Heart right ventricle (tissue), 16 donors: Measurements from ENCODE around the gene TECPR2. TPM values are rescaled to one million over a fixed set of nuclear protein-coding genes. Genes with fewer than 3 reads are reported as not detected.
"Not testable (repeated sequence)": the region's sequence is repeated elsewhere in the genome, so short reads cannot be mapped to it uniquely, and the experiment has no call there.

Experiments
- ATAC-seq, 8 donors: fragments of 200-7000 bp; cut with Tn5 transposase; one replicate each; pipeline ENCODE4 v1.9.1; 2020; ENCODE audit warnings: mild to moderate bottlenecking in 8 of 8, moderate library complexity in 8 of 8, moderate number of reproducible peaks in 1 of 8
- DNase-seq, 2 donors: peaks; one replicate each; pipeline ENCODE4 v3.0.0-alpha.2; 2020
- H3K27ac ChIP-seq, 10 donors: fragments of 200-600 bp; sonication (generic) in 2 of 10; one replicate each; pipeline versions ENCODE4 v1.5.0 to v1.8.0; 2020 to 2022; ENCODE audit warnings: mild to moderate bottlenecking in 3 of 10
- H3K27me3 ChIP-seq, 7 donors: fragments of 200-600 bp; one replicate each; pipeline ENCODE4 v1.8.0; 2021 to 2022; ENCODE audit warnings: mild to moderate bottlenecking in 2 of 7
- H3K36me3 ChIP-seq, 9 donors: fragments of 200-600 bp; sonication (generic) in 1 of 9; one replicate each; pipeline versions ENCODE4 v1.5.0 to v1.8.0; 2020 to 2022; ENCODE audit warnings: mild to moderate bottlenecking in 2 of 9
- H3K4me1 ChIP-seq, 9 donors: fragments of 200-600 bp; sonication (generic) in 1 of 9; one replicate each; pipeline versions ENCODE4 v1.5.0 to v1.8.0; 2020 to 2022; ENCODE audit warnings: mild to moderate bottlenecking in 4 of 9
- H3K4me3 ChIP-seq, 10 donors: fragments of 200-600 bp; sonication (generic) in 2 of 10; one replicate each; pipeline versions ENCODE4 v1.5.0 to v1.8.0; 2020 to 2022; ENCODE audit warnings: mild to moderate bottlenecking in 7 of 10, moderate library complexity in 2 of 10
- H3K9me3 ChIP-seq, 11 donors: fragments of 200-600 bp in 10 of 11; sonication (generic) in 2 of 11; one replicate each; pipeline versions ENCODE4 v1.5.0 to v1.8.0; 2013 to 2022; ENCODE audit warnings: mild to moderate bottlenecking in 2 of 11, control low read depth in 1 of 11, moderate library complexity in 1 of 11
- CTCF ChIP-seq, 9 donors: fragments of 200-600 bp; sonication (generic) in 2 of 9; IDR thresholded peaks; one replicate each; pipeline versions ENCODE4 v1.5.0 to v1.8.0; 2021 to 2022; ENCODE audit warnings: antibody characterized with exemption in 9 of 9, mild to moderate bottlenecking in 5 of 9, moderate library complexity in 1 of 9
- WGBS, 2 donors: extraction: QIAGEN DNeasy Blood & Tissue Kit; methylation state at CpG; one replicate each; pipeline ENCODE4 v1.1.7; 2013; ENCODE audit warnings: inconsistent platforms in 1 of 2; 5-methylcytosine and 5-hydroxymethylcytosine counted together
- intact Hi-C, 10 donors: fragments of 100-400 bp; cut with DNase I; formaldehyde crosslinking; loops; one replicate each; pipeline versions ENCODE4 v1.11.1 to v1.14.2; 2022
- polyA plus RNA-seq, 2 donors: library from polyadenylated mRNA; stranded (reverse); fragments of 200-250 nt; gene quantifications; one replicate each; pipeline ENCODE4 v1.2.3, GENCODE V29; 2013
- total RNA-seq, 10 donors: library from RNA; stranded (reverse); fragmentation: NEBNext Ultra II Directional in 3 of 10; extraction: Animal tissue kit (Norgen Biotek cat#: 25700) in 3 of 10; gene quantifications; one replicate each; pipeline versions ENCODE4 v1.2.1 to v1.2.4, GENCODE V29; 2021 to 2023
- donor health status: Arrhythmogenic right ventricular cardiomyopathy.
- donor health status: ischemic (EF 13 %, LVEDD 7.1; RV severe dilation, severe dysfunction).
- donor health status: healthy with polysubstance abuse.
- donor health status: DM: no; HTN: yes; CAD: no.
- donor health status: DM: no; HTN: no; CAD: no.
- donor health status: ischemic (EF 25% LVEDD 6.9; RV normal size, moderate dysfunction).
- donor health status: ischemic (EF 25% LVEDD 5.7; RV mildly dilated, moderate dysfunction).
- donor health status: healthy.
- donor health status: DM: yes; HTN: yes; CAD: no.
- donor health status: Ischemic cardiomyopathy.
- donor health status: ischemic (EF 35%, LVEDD 5.7; RV mildly dilated, moderate dysfunction).
- donor health status: nonischemic (EF 11% LVEDD 7.7; RV severe dilation, severe dysfunction).
- donor health status: DM: yes; HTN: yes; CAD: no.
- donor health status: PGD.
- donor health status: ischemic (EF 29% LVEDD 5.4; RV normal size, mild dysfunction).
- donor health status: nonischemic (EF 23%, LVEDD 6.1; RV moderate dilation, normal function).

TECPR2 gene
- total and polyA plus RNA-seq, 12 donors = 6.8 to 34.2 (median 24.8) TPM

- peaks cover 0 to 13% (median 5%) of the 10 kb centered on the region in 9 donors for H3K4me1 ChIP-seq
- no peak for TF ChIP-seq CTCF (IDR thresholded peaks at IDR 0.05)
- H3K36me3 ChIP-seq = no peaks in the 10 kb centered on the region
- H3K27me3 ChIP-seq = no peaks in the 10 kb centered on the region
- DNase-seq (peak in 1 of 2 donors; percentile 27), ATAC-seq (peak in 5 of 8 donors; percentile 2 to 34 (median 13))
- H3K4me3 ChIP-seq = peak overlapping the region; percentile 42 to 94 (median 74)
- 26 to 31% methylated on average over 37 of the region's 37 CpGs for WGBS, 2 donors
- intact Hi-C loops = loop anchor here in 6 of 10 donors (1.0 to 10.0 kb wide), 6 partner anchors 79 to 203 kb away; partner anchors contain the start of genes CINP (in 1 of the 6), TECPR2 (in 1 of the 6) and ZNF839 (in 1 of the 6)
- H3K9me3 ChIP-seq = no peaks in the 10 kb centered on the region
- peak overlapping the region in 8 of 10 donors; percentile 41 to 83 (median 56) for H3K27ac ChIP-seq
Measured at GRCh38 chr14:102517392-102518062, 154.8 kb downstream of the TECPR2 start.

GRCh38 chr14:102518063-102518648 is 155.4 kb downstream of the TECPR2 start:
- Histone ChIP-seq H3K9me3 (no peaks in the 10 kb centered on the region), H3K27me3 (no peaks in the 10 kb centered on the region), H3K27ac (no peak overlapping the region), H3K4me3 (no peak overlapping the region), H3K4me1 (peaks cover 0 to 13% (median 5%) of the 10 kb centered on the region in 9 donors), H3K36me3 (no peaks in the 10 kb centered on the region)
- TF ChIP-seq CTCF (IDR thresholded peaks at IDR 0.05) = no peak
- no peak for ATAC-seq
- no peak for DNase-seq
- WGBS, 2 donors = 87% methylated on average over 8 of the region's 8 CpGs
- intact Hi-C loops = loop anchor here in 5 of 10 donors (2.0 to 10.0 kb wide), 5 partner anchors 79 to 203 kb away; partner anchors contain the start of genes CINP (in 1 of the 5), TECPR2 (in 1 of the 5) and ZNF839 (in 1 of the 5)

- intact Hi-C loops = loop anchor here in 8 of 10 donors (2.0 to 10.0 kb wide), 8 partner anchors 73 to 205 kb away; partner anchors contain the start of genes CINP (in 1 of the 8), RCOR1 (in 1 of the 8), TECPR2 (in 1 of the 8) and ZNF839 (in 1 of the 8)
- not testable (repeated sequence) for H3K27me3 ChIP-seq, H3K27ac ChIP-seq, H3K4me3 ChIP-seq, DNase-seq, ATAC-seq, H3K9me3 ChIP-seq, H3K36me3 ChIP-seq
- peaks cover 6 to 23% (median 14%) of the 10 kb centered on the region in 9 donors for H3K4me1 ChIP-seq
- 86% methylated on average over 5 of the region's 5 CpGs for WGBS, 2 donors
Measured at GRCh38 chr14:102519709-102520108, 157.0 kb downstream of the TECPR2 start.

GRCh38 chr14:102523200-102523568 is 160.4 kb downstream of the TECPR2 start:
- intact Hi-C loops = loop anchor here in 3 of 10 donors (2.0 to 10.0 kb wide), 4 partner anchors 68 to 172 kb away; partner anchors contain the start of gene RCOR1 (in 1 of the 3)
- no peak for TF ChIP-seq CTCF (IDR thresholded peaks at IDR 0.05)
- Histone ChIP-seq H3K27ac (peak overlapping the region in 1 of 10 donors; percentile 6), H3K9me3 (no peaks in the 10 kb centered on the region), H3K27me3 (no peaks in the 10 kb centered on the region), H3K4me3 (no peak overlapping the region), H3K36me3 (no peaks in the 10 kb centered on the region), H3K4me1 (peaks cover 0 to 24% (median 10%) of the 10 kb centered on the region in 9 donors)
- ATAC-seq (no peak), DNase-seq (no peak)
- 63 to 67% methylated on average over 3 of the region's 3 CpGs for WGBS, 2 donors
